Calu3 (cell line): Measurements from ENCODE around the gene ELF4. TPM values are rescaled to one million over a fixed set of nuclear protein-coding genes. Genes with fewer than 3 reads are reported as not detected.

Experiments
- BruUV-seq: library from RNA; stranded (reverse); fragments of 400-500 nt; replicated peaks from 2 replicates; lab custom pipeline; 2021; lab: Mats Ljungman, UMichigan
- CTCF ChIA-PET: fragments of 300-600 bp; sonication (Branson Sonifier 250); formaldehyde crosslinking; loops from one replicate; lab custom pipeline; 2022; ENCODE audit warnings: antibody characterized with exemption; lab: Charles Lee
- DNase-seq: peaks from one replicate; pipeline ENCODE4 v3.0.0; 2022
- H3K27ac Mint-ChIP-seq: one replicate; pipeline ENCODE4 v1.8.0; 2022; ENCODE audit warnings: mixed read lengths; ENCODE audit not compliant: unreplicated experiment
- H3K27me3 Mint-ChIP-seq: one replicate; pipeline ENCODE4 v1.8.0; 2022; ENCODE audit warnings: mixed read lengths; ENCODE audit not compliant: unreplicated experiment
- H3K36me3 Mint-ChIP-seq: one replicate; pipeline ENCODE4 v1.8.0; 2022; ENCODE audit warnings: mild to moderate bottlenecking, moderate library complexity, mixed read lengths; ENCODE audit not compliant: insufficient read depth, unreplicated experiment
- H3K4me1 Mint-ChIP-seq: one replicate; pipeline ENCODE4 v1.8.0; 2022; ENCODE audit warnings: mild to moderate bottlenecking, low read depth, mixed read lengths; ENCODE audit not compliant: unreplicated experiment
- H3K4me3 Mint-ChIP-seq: one replicate; pipeline ENCODE4 v1.8.0; 2022; ENCODE audit warnings: mild to moderate bottlenecking, low read depth, moderate library complexity, mixed read lengths; ENCODE audit not compliant: unreplicated experiment
- H3K9me3 Mint-ChIP-seq: one replicate; pipeline ENCODE4 v1.8.0; 2022; ENCODE audit warnings: low read depth, mixed read lengths; ENCODE audit not compliant: unreplicated experiment
- intact Hi-C: fragments of 100-400 bp; cut with micrococcal nuclease; formaldehyde crosslinking; loops from one replicate; pipeline ENCODE4 v1.10.0; 2022; ENCODE audit not compliant: unreplicated experiment
- total RNA-seq: library from RNA; stranded (reverse); gene quantifications from 2 replicates; pipeline ENCODE4 v1.2.3, GENCODE V29; 2022
- TF ChIP-seq, protein P1 (sequence below): fragments of 200-600 bp; IDR thresholded peaks from one replicate; pipeline ENCODE4 v1.8.0; 2022; ENCODE audit warnings: antibody characterized with exemption; ENCODE audit not compliant: unreplicated experiment

Gene ELF4
- total RNA-seq, 1 experiment from 2014 or later = 21.0 TPM

DNA sequence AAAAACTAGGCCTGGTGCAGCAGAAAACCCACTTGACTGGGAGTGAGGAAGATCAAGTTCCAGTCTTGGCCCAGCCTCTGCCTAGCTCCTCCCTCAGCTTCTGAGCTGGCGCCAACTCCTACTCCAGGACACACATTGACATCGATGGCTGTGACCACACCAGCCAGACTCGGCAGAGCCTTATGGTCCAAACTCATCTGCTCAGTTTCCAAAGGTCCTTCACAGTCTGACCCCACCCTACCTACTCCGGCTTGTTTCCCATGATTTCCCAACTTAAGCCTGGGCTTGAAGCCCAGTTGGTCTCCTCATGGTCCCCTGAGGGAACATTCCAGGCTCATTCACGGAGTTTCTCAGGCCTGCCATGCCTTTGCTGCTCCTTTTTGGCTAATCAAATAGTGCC lies 10.1 kb downstream of the ELF4 start:
- H3K4me1 Mint-ChIP-seq = peaks cover 23% of the 10 kb centered on the region
- TF ChIP-seq, protein P1, sequence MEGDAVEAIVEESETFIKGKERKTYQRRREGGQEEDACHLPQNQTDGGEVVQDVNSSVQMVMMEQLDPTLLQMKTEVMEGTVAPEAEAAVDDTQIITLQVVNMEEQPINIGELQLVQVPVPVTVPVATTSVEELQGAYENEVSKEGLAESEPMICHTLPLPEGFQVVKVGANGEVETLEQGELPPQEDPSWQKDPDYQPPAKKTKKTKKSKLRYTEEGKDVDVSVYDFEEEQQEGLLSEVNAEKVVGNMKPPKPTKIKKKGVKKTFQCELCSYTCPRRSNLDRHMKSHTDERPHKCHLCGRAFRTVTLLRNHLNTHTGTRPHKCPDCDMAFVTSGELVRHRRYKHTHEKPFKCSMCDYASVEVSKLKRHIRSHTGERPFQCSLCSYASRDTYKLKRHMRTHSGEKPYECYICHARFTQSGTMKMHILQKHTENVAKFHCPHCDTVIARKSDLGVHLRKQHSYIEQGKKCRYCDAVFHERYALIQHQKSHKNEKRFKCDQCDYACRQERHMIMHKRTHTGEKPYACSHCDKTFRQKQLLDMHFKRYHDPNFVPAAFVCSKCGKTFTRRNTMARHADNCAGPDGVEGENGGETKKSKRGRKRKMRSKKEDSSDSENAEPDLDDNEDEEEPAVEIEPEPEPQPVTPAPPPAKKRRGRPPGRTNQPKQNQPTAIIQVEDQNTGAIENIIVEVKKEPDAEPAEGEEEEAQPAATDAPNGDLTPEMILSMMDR = no peak
- no peaks in the 10 kb centered on the region for H3K9me3 Mint-ChIP-seq
- no peaks in the 10 kb centered on the region for H3K27me3 Mint-ChIP-seq
- no peak overlapping the region for H3K27ac Mint-ChIP-seq
- DNase-seq = no peak
- H3K4me3 Mint-ChIP-seq = no peak overlapping the region
- CTCF ChIA-PET = no interaction called here
- H3K36me3 Mint-ChIP-seq = peaks cover 6% of the 10 kb centered on the region
- BruUV-seq = no TSS peak
- intact Hi-C loops = no loop called here

DNA sequence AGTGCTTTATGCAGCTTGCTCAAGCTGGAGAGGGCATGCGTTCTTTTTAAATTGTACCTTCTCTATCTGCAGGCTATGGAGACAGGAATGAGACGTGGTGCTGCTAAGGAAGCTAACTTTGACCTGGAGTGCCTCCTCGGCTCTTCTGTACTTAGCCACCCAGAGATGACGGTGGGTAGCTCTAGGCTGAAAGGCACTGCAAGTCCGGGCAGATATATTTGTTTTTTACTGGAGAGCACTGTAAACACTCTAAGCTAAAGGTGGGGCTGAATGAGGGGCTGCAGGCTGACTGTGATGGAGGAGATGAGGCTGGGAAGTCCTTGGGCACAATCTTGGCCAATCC lies 12.1 kb downstream of the ELF4 start:
- Mint-ChIP-seq H3K4me3 (no peak overlapping the region), H3K27me3 (no peaks in the 10 kb centered on the region), H3K36me3 (peaks cover 9% of the 10 kb centered on the region), H3K4me1 (peaks cover 19% of the 10 kb centered on the region), H3K27ac (no peak overlapping the region), H3K9me3 (no peaks in the 10 kb centered on the region)
- no peak for DNase-seq
- intact Hi-C loops = no loop called here
- TF ChIP-seq, protein P1 = no peak
- CTCF ChIA-PET = no interaction called here
- BruUV-seq = no TSS peak

DNA sequence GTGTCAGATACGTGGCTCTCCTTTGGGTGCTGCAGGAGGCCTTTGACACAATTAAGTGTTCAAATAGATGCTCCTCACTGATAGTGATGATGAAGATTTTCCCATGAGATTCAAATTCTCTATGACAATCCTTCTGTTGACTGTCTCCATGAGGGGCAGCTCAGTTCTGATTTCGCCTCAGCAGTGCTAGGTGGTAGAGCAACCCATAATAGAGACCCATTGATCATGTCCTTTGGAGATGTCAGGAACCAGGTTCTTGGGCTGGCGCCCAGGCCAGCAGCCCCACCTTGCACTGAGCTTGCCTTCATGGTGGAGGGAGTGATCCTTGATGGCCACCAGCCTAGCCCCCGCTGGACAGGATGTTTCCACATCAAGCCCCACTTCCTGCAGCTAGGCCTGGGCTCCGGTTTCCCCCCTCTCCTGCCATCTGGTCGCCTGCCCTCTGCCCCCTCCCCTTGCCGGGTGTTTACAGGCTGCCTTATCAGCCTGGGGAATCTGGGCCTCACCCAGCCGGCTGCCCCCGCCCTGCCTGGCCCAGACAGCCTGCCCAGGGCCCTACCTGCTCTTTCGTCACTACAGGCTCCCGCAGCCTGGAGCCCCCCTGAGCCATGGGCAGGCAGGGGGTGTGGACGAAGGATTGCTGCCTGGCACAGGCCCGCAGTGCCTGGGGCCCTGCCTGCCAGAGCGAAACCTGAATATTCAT lies 12.6 kb downstream of the ELF4 start:
- H3K4me1 Mint-ChIP-seq = peaks cover 16% of the 10 kb centered on the region
- DNase-seq = peak; percentile 32
- BruUV-seq = no TSS peak
- H3K36me3 Mint-ChIP-seq = peaks cover 12% of the 10 kb centered on the region
- TF ChIP-seq, protein P1 = no peak
- CTCF ChIA-PET = no interaction called here
- intact Hi-C loops = no loop called here
- H3K27ac Mint-ChIP-seq = no peak overlapping the region
- no peaks in the 10 kb centered on the region for H3K27me3 Mint-ChIP-seq
- no peak overlapping the region for H3K4me3 Mint-ChIP-seq
- H3K9me3 Mint-ChIP-seq = no peaks in the 10 kb centered on the region

DNA sequence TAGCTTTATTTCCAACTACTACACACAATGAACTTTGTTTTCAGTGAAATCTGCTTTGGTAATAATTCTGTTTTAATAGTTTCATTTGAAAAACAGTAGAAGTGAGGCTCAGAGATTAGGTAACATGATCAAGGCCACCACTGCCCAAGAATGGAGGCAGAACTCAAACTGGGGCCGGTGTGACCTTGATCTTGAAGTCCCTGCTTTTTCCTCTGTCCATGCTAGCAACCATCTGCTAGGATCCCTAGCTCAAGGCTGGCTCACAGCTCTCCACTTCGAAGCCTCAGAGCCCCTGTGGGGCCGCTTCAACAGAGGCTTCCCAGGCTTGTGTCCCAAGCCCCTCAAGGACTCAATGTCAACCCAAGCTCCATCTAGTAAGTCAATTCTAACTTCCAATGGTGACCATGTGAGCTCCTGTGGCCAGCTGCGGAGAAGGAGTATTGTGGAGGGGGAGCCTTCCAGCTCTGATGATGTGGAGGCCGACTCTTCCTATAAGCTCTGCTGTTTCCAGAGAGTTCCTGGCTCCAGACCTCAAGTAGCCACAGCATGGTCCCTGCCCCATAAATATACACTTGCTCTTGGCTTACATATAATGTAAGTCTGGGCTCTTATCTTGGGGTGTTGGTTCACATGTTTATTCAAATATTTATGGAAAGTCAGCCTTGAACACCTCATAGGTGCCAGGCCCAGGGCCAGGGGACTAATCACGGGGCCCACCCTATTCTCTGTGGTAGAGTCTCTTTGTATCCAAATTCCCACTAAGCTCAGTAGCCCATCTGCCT lies 14.9 kb downstream of the ELF4 start:
- intact Hi-C loops = no loop called here
- no peak for DNase-seq
- CTCF ChIA-PET = interaction anchor here (0.6 kb wide), 1 partner anchor 20 kb away, joined by 3 read pairs; no protein-coding TSS in a partner anchor
- peaks cover 16% of the 10 kb centered on the region for H3K36me3 Mint-ChIP-seq
- H3K9me3 Mint-ChIP-seq = no peaks in the 10 kb centered on the region
- H3K4me1 Mint-ChIP-seq = peaks cover 18% of the 10 kb centered on the region
- TF ChIP-seq, protein P1 = no peak
- no peak overlapping the region for H3K4me3 Mint-ChIP-seq
- BruUV-seq = no TSS peak
- no peak overlapping the region for H3K27ac Mint-ChIP-seq
- H3K27me3 Mint-ChIP-seq = no peaks in the 10 kb centered on the region
